ENCODE measurements around the gene DDIT4L. TPM values are rescaled to one million over a fixed set of nuclear protein-coding genes. Genes with fewer than 3 reads are reported as not detected.

The DDIT4L gene
- polyA plus RNA-seq, 1 donor from 2014 or later, result not detected

GRCh38 chr4:100169491-100170485, 20.5 kb downstream of the DDIT4L start:
- H3K27ac ChIP-seq (ENCODE audit: low read length), result no peak overlapping the region
- H3K9me2 ChIP-seq (ENCODE audit: insufficient read depth, low read length), result no peaks in the 10 kb centered on the region
- no peaks in the 10 kb centered on the region for H3K9me3 ChIP-seq (ENCODE audit: low read length)
- H3K4me3 ChIP-seq (ENCODE audit: low read length), result no peak overlapping the region
- no peaks in the 10 kb centered on the region for H4K20me1 ChIP-seq (ENCODE audit: insufficient read depth)
- H2AFZ ChIP-seq (ENCODE audit: low read depth, low read length), result no peak overlapping the region
- H3K36me3 ChIP-seq (ENCODE audit: insufficient read depth, low read length), result no peaks in the 10 kb centered on the region
- H3K9ac ChIP-seq (ENCODE audit: low read length), result no peak overlapping the region
- no peaks in the 10 kb centered on the region for H3K79me2 ChIP-seq (replicated peaks; ENCODE audit: insufficient read depth, low read length)
- no peak for TF ChIP-seq SMC3 (conservative IDR thresholded peaks at IDR 0.05; ENCODE audit: poor library complexity)
- no peak for TF ChIP-seq RAD21 (conservative IDR thresholded peaks at IDR 0.05)
- TF ChIP-seq POLR2AphosphoS5 (IDR thresholded peaks at IDR 0.05), result no peak
- TF ChIP-seq, protein P1, sequence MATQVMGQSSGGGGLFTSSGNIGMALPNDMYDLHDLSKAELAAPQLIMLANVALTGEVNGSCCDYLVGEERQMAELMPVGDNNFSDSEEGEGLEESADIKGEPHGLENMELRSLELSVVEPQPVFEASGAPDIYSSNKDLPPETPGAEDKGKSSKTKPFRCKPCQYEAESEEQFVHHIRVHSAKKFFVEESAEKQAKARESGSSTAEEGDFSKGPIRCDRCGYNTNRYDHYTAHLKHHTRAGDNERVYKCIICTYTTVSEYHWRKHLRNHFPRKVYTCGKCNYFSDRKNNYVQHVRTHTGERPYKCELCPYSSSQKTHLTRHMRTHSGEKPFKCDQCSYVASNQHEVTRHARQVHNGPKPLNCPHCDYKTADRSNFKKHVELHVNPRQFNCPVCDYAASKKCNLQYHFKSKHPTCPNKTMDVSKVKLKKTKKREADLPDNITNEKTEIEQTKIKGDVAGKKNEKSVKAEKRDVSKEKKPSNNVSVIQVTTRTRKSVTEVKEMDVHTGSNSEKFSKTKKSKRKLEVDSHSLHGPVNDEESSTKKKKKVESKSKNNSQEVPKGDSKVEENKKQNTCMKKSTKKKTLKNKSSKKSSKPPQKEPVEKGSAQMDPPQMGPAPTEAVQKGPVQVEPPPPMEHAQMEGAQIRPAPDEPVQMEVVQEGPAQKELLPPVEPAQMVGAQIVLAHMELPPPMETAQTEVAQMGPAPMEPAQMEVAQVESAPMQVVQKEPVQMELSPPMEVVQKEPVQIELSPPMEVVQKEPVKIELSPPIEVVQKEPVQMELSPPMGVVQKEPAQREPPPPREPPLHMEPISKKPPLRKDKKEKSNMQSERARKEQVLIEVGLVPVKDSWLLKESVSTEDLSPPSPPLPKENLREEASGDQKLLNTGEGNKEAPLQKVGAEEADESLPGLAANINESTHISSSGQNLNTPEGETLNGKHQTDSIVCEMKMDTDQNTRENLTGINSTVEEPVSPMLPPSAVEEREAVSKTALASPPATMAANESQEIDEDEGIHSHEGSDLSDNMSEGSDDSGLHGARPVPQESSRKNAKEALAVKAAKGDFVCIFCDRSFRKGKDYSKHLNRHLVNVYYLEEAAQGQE (IDR thresholded peaks at IDR 0.05; ENCODE audit: borderline replicate concordance), result no peak
- H3K4me2 ChIP-seq (ENCODE audit: low read length), result no peak overlapping the region
- H3K27me3 ChIP-seq (ENCODE audit: insufficient read depth, low read depth, low read length), result no peaks in the 10 kb centered on the region
- H3F3A ChIP-seq (ENCODE audit: insufficient read depth, low read length, poor library complexity, severe bottlenecking), result no peaks in the 10 kb centered on the region

DNA sequence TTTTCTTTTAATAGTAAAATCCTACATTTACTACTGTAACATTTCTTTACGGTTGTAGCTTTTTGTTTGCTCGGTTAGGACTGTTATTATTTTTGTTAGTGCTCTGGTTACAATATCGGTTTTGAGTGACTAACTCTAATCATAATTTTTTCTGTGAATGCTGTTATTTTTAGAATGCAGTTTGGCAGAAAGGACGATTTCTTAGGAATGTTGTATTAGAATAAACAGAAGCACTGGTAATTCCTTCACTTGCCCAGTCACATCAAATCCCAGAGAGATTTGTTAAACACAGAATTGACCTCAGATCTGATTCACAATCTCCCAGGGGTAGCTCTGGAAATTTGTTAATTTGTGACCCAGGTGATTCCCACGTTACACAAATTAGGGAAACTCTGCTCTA, 21.7 kb downstream of the DDIT4L start:
- H3K4me2 ChIP-seq (ENCODE audit: low read length), result no peak overlapping the region
- TF ChIP-seq POLR2AphosphoS5 (IDR thresholded peaks at IDR 0.05), result no peak
- TF ChIP-seq RAD21 (conservative IDR thresholded peaks at IDR 0.05), result no peak
- no peak for TF ChIP-seq EP300 (conservative IDR thresholded peaks at IDR 0.05; ENCODE audit: poor library complexity, severe bottlenecking)
- TF ChIP-seq, protein P1 (IDR thresholded peaks at IDR 0.05; ENCODE audit: borderline replicate concordance), result no peak
- TF ChIP-seq CTCF (IDR thresholded peaks at IDR 0.05; ENCODE audit: poor library complexity, severe bottlenecking), result no peak
- no peak for TF ChIP-seq TAF1 (IDR thresholded peaks at IDR 0.05; ENCODE audit: low read depth)
- no peak for TF ChIP-seq MXI1 (conservative IDR thresholded peaks at IDR 0.05; ENCODE audit: poor library complexity, severe bottlenecking)
- TF ChIP-seq EZH2 (IDR thresholded peaks at IDR 0.05; ENCODE audit: borderline replicate concordance, insufficient read depth, low read length, poor library complexity, severe bottlenecking), result no peak
- TF ChIP-seq SMC3 (conservative IDR thresholded peaks at IDR 0.05; ENCODE audit: poor library complexity), result no peak
- no peaks in the 10 kb centered on the region for H3K27me3 ChIP-seq (ENCODE audit: insufficient read depth, low read depth, low read length)
- H3K9ac ChIP-seq (ENCODE audit: low read length), result no peak overlapping the region
- H3K36me3 ChIP-seq (ENCODE audit: insufficient read depth, low read length), result no peaks in the 10 kb centered on the region
- H3K4me3 ChIP-seq (ENCODE audit: low read length), result no peak overlapping the region
- no peak overlapping the region for H3K27ac ChIP-seq (ENCODE audit: low read length)
- no peaks in the 10 kb centered on the region for H3K79me2 ChIP-seq (replicated peaks; ENCODE audit: insufficient read depth, low read length)
- no peaks in the 10 kb centered on the region for H3F3A ChIP-seq (ENCODE audit: insufficient read depth, low read length, poor library complexity, severe bottlenecking)
- H3K9me2 ChIP-seq (ENCODE audit: insufficient read depth, low read length), result no peaks in the 10 kb centered on the region
- H2AFZ ChIP-seq (ENCODE audit: low read depth, low read length), result no peak overlapping the region
- H3K9me3 ChIP-seq (ENCODE audit: low read length), result no peaks in the 10 kb centered on the region
- no peaks in the 10 kb centered on the region for H4K20me1 ChIP-seq (ENCODE audit: insufficient read depth)

Data from neural cell (in vitro differentiated cells).